Mesenteric fat pad (tissue), 1 donor: ENCODE measurements around the gene ZNF280D. TPM values are rescaled to one million over a fixed set of nuclear protein-coding genes. Genes with fewer than 3 reads are reported as not detected.

Experiments
- DNase-seq: peaks from one replicate; pipeline ENCODE4 v3.0.0-alpha.2; 2020; ENCODE audit warnings: low spot score
- total RNA-seq: library from RNA; stranded (reverse); fragmentation: NEBNext Ultra II Directional; extraction: Animal tissue kit (Norgen Biotek cat#: 25700); gene quantifications from one replicate; pipeline ENCODE4 v1.2.1, GENCODE V29; 2021
- donor health status: DM: yes; HTN: yes; CAD: no.

ZNF280D gene
- total RNA-seq, 1 donor from 2014 or later: 37.2 TPM

- no peak for DNase-seq
Observed at GRCh38 chr15:56749982-56750381, 16.7 kb upstream of the ZNF280D start.

DNA sequence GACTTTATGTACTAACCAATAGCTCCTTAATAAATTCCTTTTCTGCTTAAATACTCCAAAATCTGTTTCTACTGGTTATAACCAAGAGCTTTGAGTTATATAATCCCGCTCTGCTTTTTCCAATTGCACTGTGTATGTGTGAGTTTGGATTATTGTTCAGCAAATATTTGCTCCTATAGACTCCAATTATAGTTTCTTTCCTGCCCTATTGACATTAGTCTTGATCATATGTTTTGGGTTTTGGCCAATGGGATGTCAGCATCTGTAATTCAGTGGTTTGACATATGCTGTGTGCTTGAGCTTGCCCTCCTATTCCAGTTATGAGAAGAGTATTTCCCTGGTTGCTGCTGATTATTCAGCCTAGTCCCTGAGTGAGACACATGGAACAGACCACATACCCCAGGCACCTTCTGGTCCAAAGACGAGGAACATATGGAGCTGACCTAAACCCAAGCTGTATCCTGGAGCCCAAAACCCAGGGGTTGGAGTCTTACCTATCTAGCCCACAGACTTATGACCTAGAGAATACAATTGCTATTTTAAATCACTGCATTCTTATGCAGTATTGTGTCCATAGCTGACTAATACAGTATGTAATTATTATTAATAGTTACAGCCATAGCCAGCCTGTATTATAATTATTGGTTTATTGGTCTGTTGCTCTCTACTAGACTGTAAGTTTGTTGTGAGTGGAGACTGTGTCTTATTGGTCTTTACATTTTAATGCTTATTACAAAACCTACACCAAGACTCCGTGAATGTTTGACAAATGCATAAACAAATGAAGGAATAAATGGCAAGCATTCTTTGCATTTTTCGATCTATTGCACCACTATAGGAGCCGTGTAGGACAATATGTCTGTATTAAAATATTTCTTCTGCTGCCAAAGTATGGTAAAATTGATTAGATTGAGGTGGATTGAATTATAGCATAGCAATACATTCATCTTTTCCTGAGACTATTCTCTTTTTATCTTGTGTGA, 11.7 kb upstream of the ZNF280D start:
- no peak for DNase-seq

- no peak for DNase-seq
Observed at GRCh38 chr15:56741541-56741940, 8.2 kb upstream of the ZNF280D start.

- no peak for DNase-seq
Observed at GRCh38 chr15:56739964-56740640, 6.8 kb upstream of the ZNF280D start.

- no peak for DNase-seq
Observed at GRCh38 chr15:56739474-56739873, 6.2 kb upstream of the ZNF280D start.

DNA sequence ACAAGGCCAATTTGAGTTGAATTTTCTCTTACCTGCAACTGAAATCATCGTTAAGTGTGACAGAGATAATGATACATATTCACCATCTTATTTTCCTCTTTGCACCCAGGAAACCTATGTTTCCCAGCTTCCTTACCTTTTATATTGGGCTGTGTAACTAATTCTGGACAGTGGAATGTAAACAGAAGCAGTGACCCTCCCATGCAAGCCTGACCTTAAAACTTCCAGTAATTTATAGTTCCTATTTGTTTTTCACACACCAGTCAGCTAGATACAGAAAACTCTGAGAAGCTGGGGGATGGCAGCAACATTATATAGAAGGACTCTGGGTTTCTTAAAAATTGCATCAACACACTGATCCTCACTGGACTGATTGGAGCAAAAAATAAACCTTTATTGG, 4.5 kb upstream of the ZNF280D start:
- DNase-seq: no peak

- no peak for DNase-seq
Observed at GRCh38 chr15:56736881-56737707, 3.8 kb upstream of the ZNF280D start.

DNA sequence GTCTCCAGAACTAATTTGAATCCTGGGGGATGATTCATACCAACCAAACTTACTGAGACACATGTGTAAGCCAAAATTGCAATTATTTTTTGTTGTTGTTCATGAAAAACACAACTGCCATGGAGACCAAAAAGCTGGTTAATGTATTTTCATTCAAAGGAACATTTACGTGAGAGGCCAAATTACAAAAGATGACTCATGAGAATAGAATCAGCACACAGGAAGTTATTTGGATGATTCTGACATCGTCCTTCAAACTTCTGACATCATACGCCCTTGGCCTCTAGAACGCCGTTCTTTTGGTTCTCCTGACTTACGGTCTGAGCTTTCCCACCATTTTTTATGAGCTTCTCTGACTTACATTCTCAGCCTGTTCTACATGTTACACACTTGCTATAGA, 3.0 kb upstream of the ZNF280D start:
- DNase-seq: no peak

GRCh38 chr15:56735589-56735988, 2.3 kb upstream of the ZNF280D start:
- DNase-seq: no peak

DNA sequence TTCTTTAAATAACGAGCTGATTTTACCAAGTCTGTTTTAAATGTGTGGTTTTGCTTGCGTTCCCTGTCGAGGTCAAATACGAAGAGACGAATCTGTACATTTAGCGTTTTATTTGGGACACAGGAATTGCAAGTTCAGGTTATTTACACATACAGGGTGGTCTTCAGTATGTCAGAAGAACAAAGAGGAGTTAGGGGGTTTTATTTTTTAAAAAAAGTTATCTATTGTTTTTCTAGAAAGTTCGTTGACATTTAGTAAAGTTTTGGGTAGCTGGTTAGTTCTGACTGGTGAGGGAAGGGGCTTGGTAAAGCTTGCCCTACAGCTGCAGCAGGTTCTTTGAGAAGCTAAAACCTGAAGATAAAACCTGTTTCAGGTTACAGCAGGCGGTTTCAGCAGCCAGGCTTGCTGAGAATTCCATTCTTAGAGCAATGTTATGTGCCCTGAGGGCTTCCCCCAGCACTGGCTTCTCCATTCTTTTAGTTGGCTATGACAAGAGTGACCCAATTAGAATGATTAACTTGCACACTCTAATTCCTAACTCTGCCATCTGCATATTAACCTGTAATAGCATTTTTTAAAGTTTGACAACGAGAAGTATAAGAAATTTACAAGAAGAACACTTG, 815 bp upstream of the ZNF280D start:
- no peak for DNase-seq

GRCh38 chr15:56732886-56733135, 498 bp downstream of the ZNF280D start:
- no peak for DNase-seq

GRCh38 chr15:56732135-56732885, 999 bp downstream of the ZNF280D start:
- DNase-seq: no peak

GRCh38 chr15:56731548-56731947, 1.8 kb downstream of the ZNF280D start:
- no peak for DNase-seq

GRCh38 chr15:56729561-56729960, 3.7 kb downstream of the ZNF280D start:
- DNase-seq: no peak

- DNase-seq: no peak
Observed at GRCh38 chr15:56725386-56725785, 7.9 kb downstream of the ZNF280D start.

DNA sequence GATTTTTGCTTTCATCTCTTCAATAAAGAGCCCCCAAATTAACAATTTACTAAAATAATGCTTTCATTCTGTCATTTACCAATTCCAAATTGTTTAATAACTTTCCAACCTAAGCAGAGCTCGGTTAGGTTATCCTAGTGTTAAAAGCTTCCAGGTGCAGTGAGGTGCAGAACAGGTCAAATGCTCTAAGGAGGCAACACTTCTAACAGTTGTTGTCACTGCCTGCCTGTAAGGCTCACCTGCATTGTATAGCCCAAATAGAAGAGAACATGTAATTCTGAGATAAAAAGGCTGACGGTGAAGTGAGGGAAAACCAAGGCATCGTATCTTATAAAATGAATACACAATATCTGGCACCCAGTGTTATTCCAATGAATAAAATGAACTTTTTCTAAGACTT, 9.1 kb downstream of the ZNF280D start:
- no peak for DNase-seq

- no peak for DNase-seq
Observed at GRCh38 chr15:56723787-56724186, 9.5 kb downstream of the ZNF280D start.

GRCh38 chr15:56719774-56720555, 13.3 kb downstream of the ZNF280D start:
- DNase-seq: no peak

DNA sequence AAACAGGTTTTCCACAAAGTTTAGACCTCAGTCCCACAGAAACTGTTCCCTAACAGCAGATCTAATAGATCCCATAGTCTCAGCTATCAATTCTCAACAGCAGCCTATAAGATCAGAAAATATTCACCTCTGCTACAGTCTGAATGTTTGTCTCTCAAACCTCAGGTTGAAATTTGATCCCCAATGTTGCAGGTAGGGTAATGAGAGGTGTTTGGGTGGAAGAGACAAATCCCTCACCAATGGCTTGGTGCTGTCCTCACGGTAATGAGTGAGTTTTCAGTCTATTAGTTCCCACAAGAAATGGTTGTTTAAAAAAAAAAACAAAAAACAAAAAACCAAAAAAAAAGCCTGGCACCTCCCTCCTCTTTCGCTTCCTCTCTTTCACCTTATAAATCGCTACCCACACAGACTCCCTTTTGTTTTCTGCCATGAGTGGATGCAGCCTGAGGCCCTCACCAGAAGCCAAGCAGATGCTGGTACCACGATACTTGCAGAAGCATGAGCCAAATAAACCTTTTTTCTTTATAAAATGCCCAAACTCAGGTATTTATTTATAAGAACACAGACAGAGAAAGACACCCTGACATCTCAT, 14.2 kb downstream of the ZNF280D start:
- no peak for DNase-seq
